Neural cell (in vitro differentiated cells): Measurements from ENCODE around the gene FAM168A. TPM values are rescaled to one million over a fixed set of nuclear protein-coding genes. Genes with fewer than 3 reads are reported as not detected.

Source experiments
- H2AFZ ChIP-seq: fragments of 200-600, 300-800 bp; sonication (generic), shearing (Covaris generic); 2 replicates; pipeline ENCODE4 v1.6.0; 2014; ENCODE audit warnings: low read depth, mild to moderate bottlenecking, antibody characterized with exemption, low read length, moderate library complexity
- H3F3A ChIP-seq: fragments of 200-600 bp; shearing (Covaris generic); 2 replicates; pipeline ENCODE4 v1.6.1; 2016; ENCODE audit warnings: mild to moderate bottlenecking, moderate library complexity, mixed read lengths, antibody characterized with exemption, low read length; ENCODE audit not compliant: insufficient read depth, poor library complexity, severe bottlenecking
- H3K27ac ChIP-seq: fragments of 200-600, 300-800 bp; sonication (generic), shearing (Covaris generic); 2 replicates; pipeline ENCODE4 v1.5.1; 2014; ENCODE audit warnings: mild to moderate bottlenecking, low read length, moderate library complexity
- H3K27me3 ChIP-seq: fragments of 300-800, 200-600 bp; sonication (generic), shearing (Covaris generic); 2 replicates; pipeline ENCODE4 v1.6.0; 2014; ENCODE audit warnings: mild to moderate bottlenecking, low read depth, low read length, moderate library complexity; ENCODE audit not compliant: insufficient read depth
- H3K36me3 ChIP-seq: fragments of 300-800, 200-600 bp; sonication (generic), shearing (Covaris generic); 2 replicates; pipeline ENCODE4 v1.5.1; 2014; ENCODE audit warnings: mild to moderate bottlenecking, antibody characterized with exemption, low read length, moderate library complexity; ENCODE audit not compliant: insufficient read depth
- H3K4me2 ChIP-seq: fragments of 300-800, 200-600 bp; sonication (generic), shearing (Covaris generic); 2 replicates; pipeline ENCODE4 v1.6.0; 2014; ENCODE audit warnings: mild to moderate bottlenecking, low read length
- H3K4me3 ChIP-seq: fragments of 300-800, 200-600 bp; sonication (generic), shearing (Covaris generic); 2 replicates; pipeline ENCODE4 v1.5.1; 2014; ENCODE audit warnings: mild to moderate bottlenecking, low read length, moderate library complexity
- H3K79me2 ChIP-seq: fragments of 200-600 bp; shearing (Covaris generic); replicated peaks from 2 replicates; pipeline ENCODE4 v1.6.0; 2014; ENCODE audit warnings: mild to moderate bottlenecking, low read length, moderate library complexity; ENCODE audit not compliant: insufficient read depth
- H3K9ac ChIP-seq: fragments of 300-800, 200-600 bp; sonication (generic), shearing (Covaris generic); 2 replicates; pipeline ENCODE4 v1.6.1; 2016; ENCODE audit warnings: mild to moderate bottlenecking, low read length, mixed read lengths
- H3K9me2 ChIP-seq: fragments of 200-600 bp; shearing (Covaris generic); 2 replicates; pipeline ENCODE4 v1.6.1; 2016; ENCODE audit warnings: mild to moderate bottlenecking, low read length, mixed read lengths; ENCODE audit not compliant: insufficient read depth
- H3K9me3 ChIP-seq: fragments of 200-600, 300-800 bp; sonication (generic), shearing (Covaris generic); 2 replicates; pipeline ENCODE4 v1.6.1; 2016; ENCODE audit warnings: mild to moderate bottlenecking, mixed run types, low read length, moderate library complexity, mixed read lengths
- H4K20me1 ChIP-seq: fragments of 200-600 bp; shearing (Covaris generic); 2 replicates; pipeline ENCODE4 v1.6.1; 2016; ENCODE audit warnings: mild to moderate bottlenecking, mixed run types; ENCODE audit not compliant: insufficient read depth
- CTCF ChIP-seq: fragments of 450-650 bp; IDR thresholded peaks from 2 replicates; pipeline ENCODE4 v1.5.1; 2014; ENCODE audit warnings: antibody characterized with exemption, mild to moderate bottlenecking, moderate library complexity; ENCODE audit not compliant: poor library complexity, severe bottlenecking
- EP300 ChIP-seq: fragments of 450-650 bp; conservative IDR thresholded peaks from 2 replicates; pipeline ENCODE4 v1.6.1; 2014; ENCODE audit warnings: antibody characterized with exemption, mild to moderate bottlenecking, moderate library complexity; ENCODE audit not compliant: poor library complexity, severe bottlenecking
- EZH2 ChIP-seq: fragments of 200-600, 300-800 bp; shearing (Covaris generic), sonication (generic); IDR thresholded peaks from 2 replicates; pipeline ENCODE4 v1.6.1; 2014; ENCODE audit warnings: antibody characterized with exemption, low read length, borderline replicate concordance, mild to moderate bottlenecking; ENCODE audit not compliant: insufficient read depth, poor library complexity, severe bottlenecking
- MXI1 ChIP-seq: fragments of 450-650 bp; conservative IDR thresholded peaks from 2 replicates; pipeline ENCODE4 v1.6.1; 2014; ENCODE audit warnings: antibody characterized with exemption, mild to moderate bottlenecking; ENCODE audit not compliant: poor library complexity, severe bottlenecking
- POLR2AphosphoS5 ChIP-seq: IDR thresholded peaks from 2 replicates; pipeline ENCODE4 v1.6.1; 2012
- RAD21 ChIP-seq: fragments of 450-650 bp; conservative IDR thresholded peaks from 2 replicates; pipeline ENCODE4 v1.6.1; 2014; ENCODE audit warnings: antibody characterized with exemption, mild to moderate bottlenecking, moderate library complexity
- REST ChIP-seq: IDR thresholded peaks from 2 replicates; pipeline ENCODE4 v1.6.1; 2012; ENCODE audit warnings: borderline replicate concordance
- SMC3 ChIP-seq: fragments of 450-650 bp; conservative IDR thresholded peaks from 2 replicates; pipeline ENCODE4 v1.6.1; 2014; ENCODE audit warnings: antibody characterized with exemption, mild to moderate bottlenecking, moderate library complexity; ENCODE audit not compliant: poor library complexity
- TAF1 ChIP-seq: IDR thresholded peaks from 2 replicates; pipeline ENCODE4 v1.6.1; 2012; ENCODE audit warnings: low read depth
- polyA plus RNA-seq: library from polyadenylated mRNA; depleted of rRNA; stranded (reverse); fragments of >200 nt; gene quantifications from 2 replicates; pipeline ENCODE4 v1.2.3, GENCODE V29; 2014

FAM168A gene
- polyA plus RNA-seq, 1 donor from 2014 or later: 67.3 TPM

- Histone ChIP-seq H3K4me3 (no peak overlapping the region), H3K9me2 (no peaks in the 10 kb centered on the region), H3K36me3 (no peaks in the 10 kb centered on the region), H3K4me2 (no peak overlapping the region), H3K27ac (no peak overlapping the region), H3K9me3 (no peaks in the 10 kb centered on the region), H2AFZ (no peak overlapping the region), H3K9ac (no peak overlapping the region), H3K27me3 (no peaks in the 10 kb centered on the region), H3K79me2 (no peaks in the 10 kb centered on the region), H3F3A (no peaks in the 10 kb centered on the region), H4K20me1 (no peaks in the 10 kb centered on the region)
- no peak for TF ChIP-seq SMC3
- TF ChIP-seq POLR2AphosphoS5: no peak
- no peak for TF ChIP-seq MXI1
- TF ChIP-seq TAF1: no peak
- no peak for TF ChIP-seq EP300
- no peak for TF ChIP-seq REST
- TF ChIP-seq RAD21: no peak
- no peak for TF ChIP-seq CTCF
- TF ChIP-seq EZH2: no peak
Measured at GRCh38 chr11:73380331-73380730, 217.6 kb downstream of the FAM168A start.

GRCh38 chr11:73379189-73379880 is 218.6 kb downstream of the FAM168A start:
- Histone ChIP-seq H4K20me1 (no peaks in the 10 kb centered on the region), H3K27ac (no peak overlapping the region)
- TF ChIP-seq CTCF: no peak
- no peak for TF ChIP-seq TAF1
- no peak for TF ChIP-seq RAD21
- TF ChIP-seq POLR2AphosphoS5: no peak
- no peak for TF ChIP-seq SMC3

More at GRCh38 chr11:73379189-73379880, 218.6 kb downstream of the FAM168A start:
- Histone ChIP-seq H3K9me2 (no peaks in the 10 kb centered on the region), H2AFZ (no peak overlapping the region), H3K9me3 (no peaks in the 10 kb centered on the region), H3K79me2 (no peaks in the 10 kb centered on the region), H3K9ac (no peak overlapping the region), H3F3A (no peaks in the 10 kb centered on the region), H3K36me3 (no peaks in the 10 kb centered on the region), H3K27me3 (no peaks in the 10 kb centered on the region), H3K4me2 (no peak overlapping the region), H3K4me3 (no peak overlapping the region)
